Ovary (tissue), 9 donors: ENCODE results near the gene MAP2K5. TPM values are rescaled to one million over a fixed set of nuclear protein-coding genes. Genes with fewer than 3 reads are reported as not detected.

Experiments
- DNase-seq, 5 donors: peaks; one replicate each; pipeline ENCODE4 v3.0.0-alpha.2; 2019 to 2020
- H3K27ac ChIP-seq, 2 donors: fragments of 200-600 bp; one replicate each; pipeline versions ENCODE4 v1.5.1 to v1.8.0; 2019 to 2022
- H3K27me3 ChIP-seq: fragments of 200-600 bp; one replicate; pipeline ENCODE4 v1.8.0; 2022
- H3K36me3 ChIP-seq: fragments of 200-600 bp; sonication (generic); one replicate; pipeline ENCODE4 v1.5.1; 2019
- H3K4me1 ChIP-seq: one replicate; pipeline ENCODE4 v1.8.1; 2013; ENCODE audit warnings: mild to moderate bottlenecking, moderate library complexity; ENCODE audit not compliant: insufficient read depth
- H3K4me3 ChIP-seq: fragments of 200-600 bp; sonication (generic); one replicate; pipeline ENCODE4 v1.5.1; 2017
- H3K9me3 ChIP-seq, 2 donors: fragments of 200-600 bp in 1 of 2; sonication (generic) in 1 of 2; one replicate each; pipeline versions ENCODE4 v1.5.1 to v1.8.1; 2013 to 2019; ENCODE audit warnings: mild to moderate bottlenecking in 1 of 2, moderate library complexity in 1 of 2
- CTCF ChIP-seq, 3 donors: fragments of 450-650 bp in 2 of 3; fragments of 200-600 bp in 1 of 3; IDR thresholded peaks; one replicate each; pipeline versions ENCODE4 v1.5.1 to v1.8.0; 2016 to 2022; ENCODE audit warnings: antibody characterized with exemption in 3 of 3, mild to moderate bottlenecking in 1 of 3
- EP300 ChIP-seq: sonication (generic); formaldehyde crosslinking; IDR thresholded peaks from one replicate; pipeline ENCODE4 v1.6.1; 2017; ENCODE audit warnings: antibody characterized with exemption
- POLR2A ChIP-seq: fragments of 450-650 bp; IDR thresholded peaks from one replicate; pipeline ENCODE4 v1.6.1; 2017; ENCODE audit warnings: antibody characterized with exemption, mild to moderate bottlenecking, moderate library complexity
- WGBS, 3 donors: extraction: QIAGEN DNeasy Blood & Tissue Kit in 1 of 3; methylation state at CpG; one replicate each; pipeline versions ENCODE4 v1.1.5 to v1.1.7; 2013 to 2017; 5-methylcytosine and 5-hydroxymethylcytosine counted together
- intact Hi-C, 4 donors: fragments of 100-400 bp; cut with DNase I; formaldehyde crosslinking; loops; one replicate each; pipeline versions ENCODE4 v1.11.0 to v1.15.1; 2022 to 2023
- polyA plus RNA-seq, 2 donors: library from polyadenylated mRNA; stranded (reverse); fragments of 200-250 nt in 1 of 2; fragments of 350-450 nt in 1 of 2; fragmentation: Illumina TruSeq in 1 of 2; extraction: RNeasy Lipid Tissue Mini Kit (QIAGEN cat#74804) in 1 of 2; gene quantifications; one replicate each; pipeline ENCODE4 v1.2.3, GENCODE V29; 2013 to 2014
- total RNA-seq, 7 donors: library from RNA; depleted of rRNA in 2 of 7; stranded (reverse); fragments of >200 nt in 2 of 7; fragmentation: NEBNext Ultra II Directional in 3 of 7; extraction: Animal tissue kit (Norgen Biotek cat#: 25700) in 3 of 7; gene quantifications; one replicate each; pipeline versions ENCODE4 v1.1.0 to v1.2.4, GENCODE V29; 2016 to 2023
- donor health status: DM: no; HTN: no; CAD: no; lungs with moderate emphysema.
- donor health status: DM: no; HTN: no; CAD: no.
- donor health status: Bipolar disorder and iron deficiency.
- donor health status: DM: yes; HTN: yes; CAD: no.
- donor health status: DM: no; HTN: no; CAD: no.
- donor health status: DM: yes; HTN: yes; CAD: no.

MAP2K5 gene
- total and polyA plus RNA-seq, 9 donors: 4.0 to 39.8 (median 23.2) TPM

- WGBS, 3 donors: 93 to 100% (median 97%) methylated on average over 1 of the region's 1 CpG
- Histone ChIP-seq H3K4me3 (no peak overlapping the region), H3K27me3 (no peaks in the 10 kb centered on the region), H3K4me1 (no peaks in the 10 kb centered on the region), H3K9me3 (no peaks in the 10 kb centered on the region), H3K36me3 (no peaks in the 10 kb centered on the region), H3K27ac (no peak overlapping the region)
- intact Hi-C loops: no loop called here
- no peak for TF ChIP-seq POLR2A
- no peak for TF ChIP-seq EP300
- TF ChIP-seq CTCF (IDR thresholded peaks at IDR 0.05): no peak
- no peak for DNase-seq
Measured at GRCh38 chr15:67696087-67696486, 153.6 kb downstream of the MAP2K5 start.

- H3K9me3 ChIP-seq: no peaks in the 10 kb centered on the region
- H3K4me1 ChIP-seq: no peaks in the 10 kb centered on the region
- 80 to 89% (median 82%) methylated on average over 2 of the region's 2 CpGs for WGBS, 3 donors
- H3K27ac ChIP-seq: no peak overlapping the region
- no peak overlapping the region for H3K4me3 ChIP-seq
- TF ChIP-seq POLR2A (no peak), CTCF (IDR thresholded peaks at IDR 0.05) (no peak)
- no peak for DNase-seq
- H3K27me3 ChIP-seq: no peaks in the 10 kb centered on the region
- intact Hi-C loops: no loop called here
- H3K36me3 ChIP-seq: no peaks in the 10 kb centered on the region
Measured at GRCh38 chr15:67700023-67700422, 157.5 kb downstream of the MAP2K5 start.

- WGBS, 3 donors: 82 to 93% (median 86%) methylated on average over 2 of the region's 2 CpGs
- no peak for DNase-seq
- H3K4me3 ChIP-seq: no peak overlapping the region
- intact Hi-C loops: no loop called here
- no peak for TF ChIP-seq CTCF (IDR thresholded peaks at IDR 0.05)
- TF ChIP-seq EP300: no peak
- no peak for TF ChIP-seq POLR2A
- H3K27ac ChIP-seq: no peak overlapping the region
- no peaks in the 10 kb centered on the region for H3K27me3 ChIP-seq
- no peaks in the 10 kb centered on the region for H3K4me1 ChIP-seq
- H3K9me3 ChIP-seq: no peaks in the 10 kb centered on the region
- no peaks in the 10 kb centered on the region for H3K36me3 ChIP-seq
Measured at GRCh38 chr15:67701669-67702068, 159.2 kb downstream of the MAP2K5 start.

GRCh38 chr15:67707520-67708283 lies 165.2 kb downstream of the MAP2K5 start:
- intact Hi-C loops: no loop called here
- H3K36me3 ChIP-seq: no peaks in the 10 kb centered on the region
- TF ChIP-seq POLR2A: no peak
- TF ChIP-seq CTCF (IDR thresholded peaks at IDR 0.05): no peak
- no peak for TF ChIP-seq EP300
- no peak overlapping the region for H3K27ac ChIP-seq
- 94 to 96% (median 95%) methylated on average over 2 of the region's 2 CpGs for WGBS, 3 donors
- no peaks in the 10 kb centered on the region for H3K9me3 ChIP-seq
- no peaks in the 10 kb centered on the region for H3K27me3 ChIP-seq
- DNase-seq: no peak
- no peak overlapping the region for H3K4me3 ChIP-seq
- H3K4me1 ChIP-seq: no peaks in the 10 kb centered on the region
